Tibial artery (tissue), 4 donors: ENCODE results near the gene DNAJC15.
A peak's percentile ranks its signal among the peaks of the same experiment; 100 is the strongest.

Experiments
- DNase-seq, 2 donors: peaks; one replicate each; pipeline ENCODE4 v3.0.0-alpha.2; 2019
- H3K27ac ChIP-seq, 2 donors: fragments of 200-600 bp; sonication (generic) in 1 of 2; 1 replicate in 1 of 2; 2 replicates in 1 of 2; pipeline ENCODE4 v1.5.1; 2018 to 2019; ENCODE audit warnings: mild to moderate bottlenecking in 1 of 2
- H3K27me3 ChIP-seq, 2 donors: fragments of 200-600 bp; sonication (generic) in 1 of 2; one replicate each; pipeline versions ENCODE4 v1.5.1 to v1.6.0; 2016 to 2019
- H3K36me3 ChIP-seq, 3 donors: fragments of 200-600 bp; sonication (generic) in 2 of 3; one replicate each; pipeline ENCODE4 v1.5.1; 2016 to 2019; ENCODE audit warnings: mild to moderate bottlenecking in 2 of 3
- H3K4me1 ChIP-seq, 4 donors: fragments of 200-600 bp; sonication (generic) in 2 of 4; 1 replicate in 3 of 4; 2 replicates in 1 of 4; pipeline ENCODE4 v1.5.1; 2016 to 2019
- H3K4me3 ChIP-seq, 2 donors: fragments of 200-600 bp; sonication (generic) in 1 of 2; 1 replicate in 1 of 2; 2 replicates in 1 of 2; pipeline ENCODE4 v1.5.1; 2018 to 2019; ENCODE audit warnings: mild to moderate bottlenecking in 2 of 2
- H3K9me3 ChIP-seq, 3 donors: fragments of 200-600 bp; sonication (generic) in 1 of 3; one replicate each; pipeline ENCODE4 v1.5.1; 2016 to 2019
- CTCF ChIP-seq, 2 experiments: fragments of 200-600 bp in 1 of 2; fragments of 450-650 bp in 1 of 2; IDR thresholded peaks; one replicate each; pipeline ENCODE4 v1.5.1; 2017 to 2019; ENCODE audit warnings: antibody characterized with exemption in 2 of 2, mild to moderate bottlenecking in 1 of 2, moderate library complexity in 1 of 2
- intact Hi-C: fragments of 100-400 bp; cut with DNase I; formaldehyde crosslinking; loops from one replicate; pipeline ENCODE4 v1.15.0; 2023; ENCODE audit warnings: low total_unique reads

The DNAJC15 gene

GRCh38 chr13:43129066-43129465 is 105.7 kb downstream of the DNAJC15 start:
- peaks cover 0 to 13% of the 10 kb centered on the region in 2 donors for H3K27me3 ChIP-seq
- no peaks in the 10 kb centered on the region for H3K36me3 ChIP-seq
- no peaks in the 10 kb centered on the region for H3K9me3 ChIP-seq
- intact Hi-C loops, result no loop called here
- peak overlapping the region in 1 of 2 donors; percentile 41 for H3K4me3 ChIP-seq
- no peak overlapping the region for H3K27ac ChIP-seq
- no peak for DNase-seq
- peaks cover 0 to 19% (median 7%) of the 10 kb centered on the region in 4 donors for H3K4me1 ChIP-seq
- no peak for TF ChIP-seq CTCF (IDR thresholded peaks at IDR 0.05)

- H3K9me3 ChIP-seq, result no peaks in the 10 kb centered on the region
- no peaks in the 10 kb centered on the region for H3K36me3 ChIP-seq
- TF ChIP-seq CTCF (IDR thresholded peaks at IDR 0.05), result no peak
- H3K4me3 ChIP-seq, result no peak overlapping the region
- peaks cover 0 to 16% of the 10 kb centered on the region in 2 donors for H3K27me3 ChIP-seq
- no peak overlapping the region for H3K27ac ChIP-seq
- intact Hi-C loops, result no loop called here
- H3K4me1 ChIP-seq, result peaks cover 0 to 19% (median 7%) of the 10 kb centered on the region in 4 donors
- DNase-seq, result no peak
Measured at GRCh38 chr13:43129511-43130110, 106.2 kb downstream of the DNAJC15 start.

DNA sequence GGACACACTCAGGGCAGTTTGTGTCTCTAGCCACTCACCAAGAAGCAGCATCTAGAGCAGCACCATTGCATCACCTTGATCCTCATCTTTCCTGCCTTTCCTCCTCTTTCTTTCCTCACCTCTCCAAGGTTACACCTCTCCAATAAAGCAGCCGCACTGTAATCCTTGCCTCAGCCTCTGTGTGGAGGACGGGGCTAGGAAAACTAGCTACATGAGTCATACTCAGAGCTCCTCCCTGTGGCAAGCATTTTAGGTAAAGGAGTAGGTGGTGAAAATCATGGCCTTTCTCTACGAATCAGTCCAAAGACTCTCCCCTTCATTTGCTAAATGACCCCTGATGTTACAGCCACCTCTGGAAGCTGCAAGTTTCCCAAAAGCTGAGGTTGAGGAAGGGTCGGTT is 108.9 kb downstream of the DNAJC15 start:
- Histone ChIP-seq H3K4me3 (no peak overlapping the region), H3K27me3 (peaks cover 0 to 30% of the 10 kb centered on the region in 2 donors), H3K27ac (no peak overlapping the region), H3K9me3 (no peaks in the 10 kb centered on the region), H3K4me1 (peaks cover 0 to 19% (median 7%) of the 10 kb centered on the region in 4 donors), H3K36me3 (no peaks in the 10 kb centered on the region)
- no peak for TF ChIP-seq CTCF (IDR thresholded peaks at IDR 0.05)
- DNase-seq, result no peak
- intact Hi-C loops, result no loop called here

- peaks cover 0 to 30% of the 10 kb centered on the region in 2 donors for H3K27me3 ChIP-seq
Measured at GRCh38 chr13:43132911-43133310, 109.5 kb downstream of the DNAJC15 start.

GRCh38 chr13:43133792-43134191 is 110.4 kb downstream of the DNAJC15 start:
- no peak overlapping the region for H3K4me3 ChIP-seq
- no peaks in the 10 kb centered on the region for H3K9me3 ChIP-seq
- H3K27ac ChIP-seq, result no peak overlapping the region
- no peaks in the 10 kb centered on the region for H3K36me3 ChIP-seq
- peaks cover 0 to 30% of the 10 kb centered on the region in 2 donors for H3K27me3 ChIP-seq
- no peak for DNase-seq
- intact Hi-C loops, result no loop called here
- no peak for TF ChIP-seq CTCF (IDR thresholded peaks at IDR 0.05)
- H3K4me1 ChIP-seq, result peaks cover 0 to 6% (median 3%) of the 10 kb centered on the region in 4 donors

More at GRCh38 chr13:43132911-43133310, 109.5 kb downstream of the DNAJC15 start:
- no peaks in the 10 kb centered on the region for H3K9me3 ChIP-seq
- no peak overlapping the region for H3K27ac ChIP-seq
- intact Hi-C loops, result no loop called here
- peaks cover 0 to 15% (median 7%) of the 10 kb centered on the region in 4 donors for H3K4me1 ChIP-seq
- no peak for TF ChIP-seq CTCF (IDR thresholded peaks at IDR 0.05)
- H3K36me3 ChIP-seq, result no peaks in the 10 kb centered on the region
- H3K4me3 ChIP-seq, result no peak overlapping the region
- no peak for DNase-seq
